Breast epithelium (tissue), 3 donors: Measurements from ENCODE around the gene GABRA6.

ENCODE experiments used
- POLR2A ChIP-seq: fragments of 450-650 bp; IDR thresholded peaks from one replicate; pipeline ENCODE4 v1.6.1; 2016; ENCODE audit warnings: antibody characterized with exemption, mild to moderate bottlenecking, moderate library complexity
- POLR2AphosphoS5 ChIP-seq, 3 donors: sonication (generic); formaldehyde crosslinking; IDR thresholded peaks; one replicate each; pipeline ENCODE4 v1.6.1; 2017; ENCODE audit warnings: antibody characterized with exemption in 3 of 3

DNA sequence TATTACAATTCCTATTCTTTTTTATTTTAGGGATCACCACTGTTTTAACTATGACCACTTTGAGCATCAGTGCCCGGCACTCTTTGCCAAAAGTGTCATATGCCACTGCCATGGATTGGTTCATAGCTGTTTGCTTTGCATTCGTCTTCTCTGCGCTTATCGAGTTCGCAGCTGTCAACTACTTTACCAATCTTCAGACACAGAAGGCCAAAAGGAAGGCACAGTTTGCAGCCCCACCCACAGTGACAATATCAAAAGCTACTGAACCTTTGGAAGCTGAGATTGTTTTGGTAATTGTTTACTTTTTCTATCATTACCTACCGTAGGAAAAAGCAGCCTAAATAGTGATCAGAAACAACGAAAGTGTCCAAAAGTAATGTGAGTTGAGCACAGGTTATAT is 6.4 kb downstream of the GABRA6 start:
- TF ChIP-seq POLR2A, result no peak
- TF ChIP-seq POLR2AphosphoS5 (IDR thresholded peaks at IDR 0.05), result no peak
